ENCODE measurements around the gene SAMSN1.
"Not testable (repeated sequence)": the region's sequence is repeated elsewhere in the genome, so short reads cannot be mapped to it uniquely, and the experiment has no call there.

Gene SAMSN1

DNA sequence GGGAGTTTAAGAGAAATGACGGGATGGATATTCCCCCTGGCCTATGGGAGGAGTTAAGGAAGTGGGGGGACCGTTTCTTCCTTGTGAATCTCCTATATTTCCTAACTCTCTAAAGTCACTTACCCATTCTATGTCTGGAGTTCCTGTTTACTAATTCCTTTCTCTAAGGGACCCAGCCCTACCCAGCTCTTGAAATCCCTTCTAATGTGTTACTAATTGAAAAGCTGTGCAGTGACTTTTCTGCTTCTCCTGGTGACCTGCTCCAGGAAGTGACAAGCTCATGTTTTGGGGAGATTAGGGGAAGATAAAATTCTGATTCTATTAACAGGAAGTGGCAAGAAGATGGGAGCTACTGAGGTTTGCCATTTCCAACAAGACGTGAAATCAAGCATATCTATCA, 4.0 kb upstream of the SAMSN1 start:
- Histone ChIP-seq H3K4me2 (no peak overlapping the region), H3K27me3 (no peaks in the 10 kb centered on the region), H4K20me1 (no peaks in the 10 kb centered on the region), H3K9ac (no peak overlapping the region), H3K27ac (no peak overlapping the region), H3K9me3 (no peaks in the 10 kb centered on the region), H3K36me3 (no peaks in the 10 kb centered on the region), H3K4me1 (no peaks in the 10 kb centered on the region), H3K4me3 (no peak overlapping the region)
- TF ChIP-seq Cebpa-rat (IDR thresholded peaks at IDR 0.05) = no peak

DNA sequence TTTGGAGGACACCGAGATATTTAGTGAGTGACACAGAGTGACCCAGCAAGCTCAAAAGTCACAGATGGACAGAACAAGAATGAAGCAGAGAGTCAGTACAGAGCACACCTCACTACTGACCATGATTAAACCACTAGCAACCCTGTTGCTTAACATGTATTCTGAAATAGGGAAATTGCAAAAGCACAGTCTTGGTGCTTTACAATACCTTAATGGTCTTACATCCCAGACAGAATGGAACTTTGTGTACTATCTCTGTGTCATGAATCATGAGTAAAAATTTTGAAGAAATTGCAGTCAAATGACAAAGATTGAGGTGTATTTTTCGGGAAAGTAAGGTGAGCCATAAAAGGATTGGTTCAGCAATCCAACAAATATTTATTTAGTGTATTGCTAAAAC, 2.7 kb upstream of the SAMSN1 start:
- H3K4me2 ChIP-seq = no peak overlapping the region
- no peaks in the 10 kb centered on the region for H3K9me3 ChIP-seq
- TF ChIP-seq Cebpa-rat (IDR thresholded peaks at IDR 0.05) = no peak
- no peaks in the 10 kb centered on the region for H3K4me1 ChIP-seq
- no peak overlapping the region for H3K4me3 ChIP-seq
- H3K27ac ChIP-seq = no peak overlapping the region
- no peaks in the 10 kb centered on the region for H3K27me3 ChIP-seq
- no peak overlapping the region for H3K9ac ChIP-seq
- no peaks in the 10 kb centered on the region for H3K36me3 ChIP-seq
- H4K20me1 ChIP-seq = no peaks in the 10 kb centered on the region

- Histone ChIP-seq H3K9me3 (no peaks in the 10 kb centered on the region), H3K27ac (no peak overlapping the region), H3K9ac (no peak overlapping the region), H3K36me3 (no peaks in the 10 kb centered on the region), H4K20me1 (no peaks in the 10 kb centered on the region), H3K4me2 (no peak overlapping the region), H3K27me3 (no peaks in the 10 kb centered on the region), H3K4me1 (no peaks in the 10 kb centered on the region), H3K4me3 (no peak overlapping the region)
- TF ChIP-seq Cebpa-rat (IDR thresholded peaks at IDR 0.05) = no peak
Measured at GRCh38 chr21:14547834-14548513, 1.9 kb upstream of the SAMSN1 start.

GRCh38 chr21:14546719-14547118, 604 bp upstream of the SAMSN1 start:
- H3K4me1 ChIP-seq, H3K9ac ChIP-seq, H3K36me3 ChIP-seq, H3K4me3 ChIP-seq, H3K4me2 ChIP-seq, H3K27me3 ChIP-seq, H4K20me1 ChIP-seq, H3K9me3 ChIP-seq, H3K27ac ChIP-seq: not testable (repeated sequence)

GRCh38 chr21:14543983-14544382, 2.1 kb downstream of the SAMSN1 start:
- Histone ChIP-seq H3K4me1 (no peaks in the 10 kb centered on the region), H3K4me3 (no peak overlapping the region), H3K27ac (no peak overlapping the region), H4K20me1 (no peaks in the 10 kb centered on the region), H3K27me3 (no peaks in the 10 kb centered on the region), H3K9ac (no peak overlapping the region), H3K36me3 (no peaks in the 10 kb centered on the region), H3K9me3 (no peaks in the 10 kb centered on the region), H3K4me2 (no peak overlapping the region)
- no peak for TF ChIP-seq Cebpa-rat (IDR thresholded peaks at IDR 0.05)

DNA sequence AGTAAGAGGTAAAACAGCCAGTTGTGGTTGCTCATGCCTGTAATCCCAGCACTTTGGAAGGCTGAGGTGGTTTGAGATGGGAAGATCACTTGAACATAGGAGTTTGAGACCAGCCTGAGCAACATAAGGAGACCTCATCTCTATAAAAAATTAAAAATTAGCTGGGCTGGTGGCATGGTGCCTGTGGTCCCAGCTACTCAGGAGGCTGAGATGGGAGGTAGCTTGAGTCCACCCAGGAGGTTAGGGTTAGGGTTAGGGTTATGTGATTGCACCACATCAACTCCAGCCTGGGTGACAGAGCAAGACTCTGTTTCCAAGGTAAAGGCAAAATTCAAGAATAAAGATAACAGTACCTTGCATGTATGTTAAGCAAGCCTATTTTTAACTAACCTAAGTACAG, 3.5 kb downstream of the SAMSN1 start:
- TF ChIP-seq Cebpa-rat (IDR thresholded peaks at IDR 0.05) = no peak
- H3K9me3 ChIP-seq = no peaks in the 10 kb centered on the region
- H3K4me1 ChIP-seq = no peaks in the 10 kb centered on the region
- H3K27ac ChIP-seq = no peak overlapping the region
- H3K27me3 ChIP-seq = no peaks in the 10 kb centered on the region
- no peak overlapping the region for H3K4me3 ChIP-seq
- no peaks in the 10 kb centered on the region for H4K20me1 ChIP-seq
- H3K4me2 ChIP-seq = no peak overlapping the region
- H3K36me3 ChIP-seq = no peaks in the 10 kb centered on the region
- no peak overlapping the region for H3K9ac ChIP-seq

DNA sequence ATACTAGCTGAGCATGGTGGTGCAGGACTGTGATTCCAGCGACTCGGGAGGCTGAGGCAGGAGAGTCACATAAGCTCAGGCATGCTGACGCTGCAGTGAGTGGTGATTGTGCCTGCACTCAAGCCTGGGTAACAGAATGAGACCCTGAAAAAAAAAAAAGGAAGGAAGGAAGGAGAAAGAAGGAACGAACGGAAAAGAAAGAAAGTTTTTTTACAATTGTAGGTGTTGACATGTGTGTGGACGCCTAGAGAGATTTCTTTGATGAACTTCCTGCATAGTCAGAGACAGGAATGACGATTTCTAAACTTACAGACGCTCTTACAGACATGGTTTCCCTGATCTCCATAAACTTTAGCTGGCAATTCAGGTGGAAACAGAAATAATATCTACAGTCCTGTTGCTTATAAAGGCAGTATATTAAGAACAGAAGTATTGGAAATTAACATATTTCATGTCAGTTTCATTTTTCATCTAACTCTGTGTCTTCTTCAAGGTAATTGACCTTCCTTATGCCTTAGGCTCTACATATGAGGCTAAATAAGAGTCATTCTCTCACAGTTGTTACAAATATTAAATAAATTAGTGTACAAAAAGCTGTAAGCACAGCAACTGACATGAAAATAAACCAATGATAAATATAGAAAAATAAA, 4.1 kb downstream of the SAMSN1 start:
- Histone ChIP-seq H4K20me1 (no peaks in the 10 kb centered on the region), H3K4me3 (no peak overlapping the region), H3K27me3 (no peaks in the 10 kb centered on the region), H3K4me1 (no peaks in the 10 kb centered on the region), H3K9ac (no peak overlapping the region), H3K27ac (no peak overlapping the region), H3K36me3 (no peaks in the 10 kb centered on the region), H3K4me2 (no peak overlapping the region), H3K9me3 (no peaks in the 10 kb centered on the region)
- no peak for TF ChIP-seq Cebpa-rat (IDR thresholded peaks at IDR 0.05)

DNA sequence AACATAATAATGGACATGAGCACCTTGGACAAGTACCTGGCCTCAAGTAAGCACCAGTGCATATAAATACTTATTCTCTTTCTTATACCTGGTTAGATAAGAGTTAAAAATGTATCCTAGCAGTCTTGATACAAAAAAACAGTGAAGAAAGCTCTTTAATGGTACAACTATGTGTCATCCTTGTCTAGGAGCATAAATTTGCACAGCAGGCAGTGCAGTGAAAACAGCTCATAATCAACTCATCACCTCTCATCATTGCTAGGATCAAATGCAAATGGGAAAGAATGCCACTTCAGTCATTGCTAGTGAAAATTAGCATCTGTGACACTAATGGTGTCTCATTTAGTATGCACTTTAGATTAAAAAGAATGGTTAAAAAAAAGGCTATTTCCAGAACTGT, 7.6 kb downstream of the SAMSN1 start:
- Histone ChIP-seq H4K20me1 (no peaks in the 10 kb centered on the region), H3K9me3 (no peaks in the 10 kb centered on the region), H3K36me3 (no peaks in the 10 kb centered on the region), H3K27me3 (no peaks in the 10 kb centered on the region), H3K27ac (no peak overlapping the region), H3K4me3 (no peak overlapping the region), H3K9ac (no peak overlapping the region), H3K4me1 (no peaks in the 10 kb centered on the region), H3K4me2 (no peak overlapping the region)
- no peak for TF ChIP-seq Cebpa-rat (IDR thresholded peaks at IDR 0.05)

DNA sequence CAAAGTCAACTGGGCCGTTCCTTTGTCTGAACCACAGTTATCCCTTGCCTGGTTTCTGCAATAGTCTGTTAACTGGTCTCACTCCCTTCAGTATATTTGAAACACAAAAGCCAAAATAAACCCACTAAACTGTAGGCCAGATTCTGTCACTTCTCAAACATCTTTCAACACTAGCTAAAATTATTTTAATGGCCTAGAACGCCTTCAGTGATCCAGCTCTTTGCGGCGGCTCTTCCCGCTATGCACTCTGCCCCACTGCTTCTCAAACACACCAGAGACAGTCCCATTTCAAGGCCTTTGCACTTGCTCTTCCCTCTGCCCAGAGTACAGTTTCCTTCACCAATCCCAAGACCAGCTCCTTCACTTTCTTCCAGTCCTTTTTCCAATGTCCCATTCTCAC, 9.2 kb downstream of the SAMSN1 start:
- TF ChIP-seq Cebpa-rat (IDR thresholded peaks at IDR 0.05) = no peak

GRCh38 chr21:14535702-14536101, 10.4 kb downstream of the SAMSN1 start:
- no peak overlapping the region for H3K4me3 ChIP-seq
- H3K36me3 ChIP-seq = no peaks in the 10 kb centered on the region
- no peak overlapping the region for H3K9ac ChIP-seq
- no peaks in the 10 kb centered on the region for H4K20me1 ChIP-seq
- no peaks in the 10 kb centered on the region for H3K27me3 ChIP-seq
- H3K4me1 ChIP-seq = no peaks in the 10 kb centered on the region
- no peak overlapping the region for H3K4me2 ChIP-seq
- no peaks in the 10 kb centered on the region for H3K9me3 ChIP-seq
- TF ChIP-seq Cebpa-rat (IDR thresholded peaks at IDR 0.05) = no peak
- no peak overlapping the region for H3K27ac ChIP-seq

More for the DNA sequence above, 9.2 kb downstream of the SAMSN1 start:
- Histone ChIP-seq H3K4me3 (no peak overlapping the region), H4K20me1 (no peaks in the 10 kb centered on the region), H3K27ac (no peak overlapping the region), H3K4me1 (no peaks in the 10 kb centered on the region), H3K9me3 (no peaks in the 10 kb centered on the region), H3K4me2 (no peak overlapping the region), H3K9ac (no peak overlapping the region), H3K27me3 (no peaks in the 10 kb centered on the region), H3K36me3 (no peaks in the 10 kb centered on the region)
